ENCODE results near the gene GRPR.

Gene GRPR

DNA sequence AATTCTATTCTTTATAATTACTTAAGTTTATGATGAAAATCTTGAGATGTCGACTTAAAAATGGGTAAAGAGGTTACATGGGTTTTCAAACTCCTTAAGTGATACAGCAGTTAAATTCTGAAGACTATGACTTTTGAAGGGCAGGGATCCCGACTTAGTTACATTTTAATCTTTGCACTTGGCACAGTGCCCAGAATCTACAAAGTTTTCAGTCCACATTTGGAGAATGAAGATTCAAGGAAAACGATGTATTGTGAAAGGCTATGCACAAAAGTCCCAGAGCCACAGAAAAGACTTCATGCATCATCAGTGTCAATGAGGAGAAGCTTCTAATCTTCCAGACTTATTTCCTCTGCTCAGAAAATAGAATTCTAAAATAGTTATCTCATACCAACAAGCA is 36.3 kb upstream of the GRPR start:
- no peak overlapping the region for H3K4me3 ChIP-seq (ENCODE audit: low read depth, low read length)
- TF ChIP-seq, protein P1, sequence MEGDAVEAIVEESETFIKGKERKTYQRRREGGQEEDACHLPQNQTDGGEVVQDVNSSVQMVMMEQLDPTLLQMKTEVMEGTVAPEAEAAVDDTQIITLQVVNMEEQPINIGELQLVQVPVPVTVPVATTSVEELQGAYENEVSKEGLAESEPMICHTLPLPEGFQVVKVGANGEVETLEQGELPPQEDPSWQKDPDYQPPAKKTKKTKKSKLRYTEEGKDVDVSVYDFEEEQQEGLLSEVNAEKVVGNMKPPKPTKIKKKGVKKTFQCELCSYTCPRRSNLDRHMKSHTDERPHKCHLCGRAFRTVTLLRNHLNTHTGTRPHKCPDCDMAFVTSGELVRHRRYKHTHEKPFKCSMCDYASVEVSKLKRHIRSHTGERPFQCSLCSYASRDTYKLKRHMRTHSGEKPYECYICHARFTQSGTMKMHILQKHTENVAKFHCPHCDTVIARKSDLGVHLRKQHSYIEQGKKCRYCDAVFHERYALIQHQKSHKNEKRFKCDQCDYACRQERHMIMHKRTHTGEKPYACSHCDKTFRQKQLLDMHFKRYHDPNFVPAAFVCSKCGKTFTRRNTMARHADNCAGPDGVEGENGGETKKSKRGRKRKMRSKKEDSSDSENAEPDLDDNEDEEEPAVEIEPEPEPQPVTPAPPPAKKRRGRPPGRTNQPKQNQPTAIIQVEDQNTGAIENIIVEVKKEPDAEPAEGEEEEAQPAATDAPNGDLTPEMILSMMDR (IDR thresholded peaks at IDR 0.05; ENCODE audit: low read depth, low read length), result no peak
- no peak overlapping the region for H3K27ac ChIP-seq
- peaks cover 21% of the 10 kb centered on the region for H3K27me3 ChIP-seq (ENCODE audit: insufficient read depth, low read depth, severe bottlenecking)
- no peaks in the 10 kb centered on the region for H3K9me3 ChIP-seq (ENCODE audit: severe bottlenecking)
- DNase-seq, result no peak
- H3K36me3 ChIP-seq, result no peaks in the 10 kb centered on the region

DNA sequence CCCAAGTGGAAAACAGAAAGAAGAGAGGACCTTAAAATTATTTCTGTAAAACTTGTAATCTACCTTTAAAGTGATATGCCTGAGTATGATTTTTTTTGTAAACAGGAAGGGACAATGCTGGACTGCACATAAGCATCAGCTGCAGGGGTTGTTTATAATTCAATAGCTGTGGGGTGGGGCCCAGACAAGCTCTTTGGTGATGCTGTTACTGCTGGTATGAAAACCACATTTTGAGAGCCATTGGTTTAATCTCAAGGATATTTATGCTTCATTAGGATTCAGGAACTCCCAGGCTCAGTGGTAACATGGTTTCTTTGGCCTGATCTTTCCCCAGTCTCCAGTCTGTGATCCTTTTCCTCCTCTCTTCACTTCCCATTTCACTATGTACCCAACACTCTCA is 34.3 kb upstream of the GRPR start:
- TF ChIP-seq, protein P1 (IDR thresholded peaks at IDR 0.05; ENCODE audit: low read depth, low read length), result no peak
- H3K9me3 ChIP-seq (ENCODE audit: severe bottlenecking), result no peaks in the 10 kb centered on the region
- H3K27me3 ChIP-seq (ENCODE audit: insufficient read depth, low read depth, severe bottlenecking), result peaks cover 19% of the 10 kb centered on the region
- DNase-seq, result no peak
- H3K36me3 ChIP-seq, result no peaks in the 10 kb centered on the region
- no peak overlapping the region for H3K27ac ChIP-seq
- H3K4me3 ChIP-seq (ENCODE audit: low read depth, low read length), result no peak overlapping the region

DNA sequence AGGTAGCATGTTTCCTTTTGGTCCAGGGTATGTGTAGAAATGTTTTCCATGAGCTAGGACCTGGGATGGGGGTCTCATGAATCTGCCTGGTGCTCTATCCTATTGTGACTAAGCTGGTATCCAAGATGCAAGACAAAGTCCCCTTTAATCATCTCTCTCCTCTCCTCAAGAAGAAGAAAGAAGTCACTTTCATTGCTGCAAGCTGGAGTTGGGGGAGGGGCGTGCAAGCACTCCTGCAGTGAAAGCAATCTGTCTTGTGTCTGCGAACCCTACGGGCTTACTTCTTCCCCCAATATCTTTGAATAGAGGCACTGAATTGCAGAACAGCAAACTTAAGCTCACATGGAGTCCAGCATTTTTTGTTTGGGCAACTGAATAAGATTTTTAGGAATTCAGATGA is 27.2 kb upstream of the GRPR start:
- Histone ChIP-seq H3K27ac (no peak overlapping the region), H3K9me3 (ENCODE audit: severe bottlenecking) (no peaks in the 10 kb centered on the region), H3K27me3 (ENCODE audit: insufficient read depth, low read depth, severe bottlenecking) (peaks cover 32% of the 10 kb centered on the region), H3K4me3 (ENCODE audit: low read depth, low read length) (no peak overlapping the region), H3K36me3 (no peaks in the 10 kb centered on the region)
- TF ChIP-seq, protein P1 (IDR thresholded peaks at IDR 0.05; ENCODE audit: low read depth, low read length), result no peak
- no peak for DNase-seq

DNA sequence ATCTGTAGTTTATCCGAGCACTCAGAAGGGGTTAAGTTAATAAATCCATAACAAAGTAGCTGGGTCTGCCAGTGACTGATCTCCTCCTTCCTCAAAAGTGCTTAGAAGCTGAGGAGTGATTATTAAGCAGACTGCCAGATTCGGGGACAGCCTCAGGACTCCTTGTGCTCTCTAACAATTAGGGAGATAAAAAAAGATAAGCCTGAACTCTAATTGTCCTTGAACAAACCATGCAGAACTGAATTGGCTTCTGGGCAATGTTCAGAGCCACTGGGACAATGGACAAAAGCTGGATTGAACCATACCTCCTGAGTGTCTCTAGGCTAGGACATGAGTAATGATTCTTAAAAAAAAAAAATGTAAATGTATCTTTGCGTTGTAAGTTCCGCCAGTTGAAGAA is 22.7 kb upstream of the GRPR start:
- TF ChIP-seq, protein P1 (IDR thresholded peaks at IDR 0.05; ENCODE audit: low read depth, low read length), result no peak
- Histone ChIP-seq H3K27me3 (ENCODE audit: insufficient read depth, low read depth, severe bottlenecking) (peaks cover 40% of the 10 kb centered on the region), H3K27ac (no peak overlapping the region), H3K36me3 (no peaks in the 10 kb centered on the region), H3K4me3 (ENCODE audit: low read depth, low read length) (no peak overlapping the region), H3K9me3 (ENCODE audit: severe bottlenecking) (no peaks in the 10 kb centered on the region)
- no peak for DNase-seq

DNA sequence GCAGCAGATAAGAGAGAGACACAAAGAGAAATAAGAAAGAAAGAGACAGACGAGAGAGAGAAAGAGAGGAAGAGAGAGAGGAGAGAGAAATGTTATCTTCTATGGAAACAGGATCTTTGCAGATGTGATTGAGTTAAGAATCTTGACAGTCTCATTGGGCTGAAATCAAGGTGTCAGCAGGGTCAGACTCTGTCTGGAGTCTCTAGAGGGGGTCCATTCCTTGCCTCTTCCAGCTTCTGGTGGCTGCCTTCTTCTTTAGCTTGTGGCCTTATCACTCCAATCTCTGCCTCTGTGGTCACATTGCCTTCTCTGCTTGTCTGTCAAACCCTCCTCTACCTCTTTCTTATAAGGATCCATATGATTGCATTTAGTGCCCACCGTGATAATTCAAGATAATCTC is 21.8 kb upstream of the GRPR start:
- DNase-seq, result no peak
- Histone ChIP-seq H3K9me3 (ENCODE audit: severe bottlenecking) (no peaks in the 10 kb centered on the region), H3K36me3 (no peaks in the 10 kb centered on the region), H3K27ac (no peak overlapping the region), H3K27me3 (ENCODE audit: insufficient read depth, low read depth, severe bottlenecking) (peaks cover 40% of the 10 kb centered on the region), H3K4me3 (ENCODE audit: low read depth, low read length) (no peak overlapping the region)
- TF ChIP-seq, protein P1 (IDR thresholded peaks at IDR 0.05; ENCODE audit: low read depth, low read length), result no peak

DNA sequence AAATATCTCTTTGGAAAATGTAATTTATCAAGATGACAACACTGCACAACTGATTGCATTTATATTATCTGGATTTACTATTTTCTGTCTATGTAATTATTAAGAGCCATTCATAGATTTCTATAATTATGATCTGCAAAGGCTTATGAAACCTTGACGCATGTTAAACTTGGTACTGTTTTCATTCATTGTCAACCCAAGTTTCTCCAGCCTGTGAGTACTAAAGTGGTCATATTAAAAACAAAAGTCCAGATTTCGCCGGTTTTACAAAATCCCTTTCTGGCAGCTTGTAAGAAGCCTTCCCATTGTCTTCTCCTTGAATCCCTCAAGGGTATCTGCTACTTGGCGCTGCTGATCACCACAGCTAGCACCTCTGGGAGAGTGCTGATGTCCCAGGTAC is 19.7 kb upstream of the GRPR start:
- Histone ChIP-seq H3K9me3 (ENCODE audit: severe bottlenecking) (no peaks in the 10 kb centered on the region), H3K27me3 (ENCODE audit: insufficient read depth, low read depth, severe bottlenecking) (peaks cover 43% of the 10 kb centered on the region), H3K4me3 (ENCODE audit: low read depth, low read length) (no peak overlapping the region), H3K36me3 (no peaks in the 10 kb centered on the region), H3K27ac (no peak overlapping the region)
- no peak for DNase-seq
- TF ChIP-seq, protein P1 (IDR thresholded peaks at IDR 0.05; ENCODE audit: low read depth, low read length), result no peak
